Measurements from ENCODE around the gene VIPR2. TPM values are rescaled to one million over a fixed set of nuclear protein-coding genes. Genes with fewer than 3 reads are reported as not detected.

VIPR2 gene
- total RNA-seq, 1 experiment from 2014 or later = not detected

DNA sequence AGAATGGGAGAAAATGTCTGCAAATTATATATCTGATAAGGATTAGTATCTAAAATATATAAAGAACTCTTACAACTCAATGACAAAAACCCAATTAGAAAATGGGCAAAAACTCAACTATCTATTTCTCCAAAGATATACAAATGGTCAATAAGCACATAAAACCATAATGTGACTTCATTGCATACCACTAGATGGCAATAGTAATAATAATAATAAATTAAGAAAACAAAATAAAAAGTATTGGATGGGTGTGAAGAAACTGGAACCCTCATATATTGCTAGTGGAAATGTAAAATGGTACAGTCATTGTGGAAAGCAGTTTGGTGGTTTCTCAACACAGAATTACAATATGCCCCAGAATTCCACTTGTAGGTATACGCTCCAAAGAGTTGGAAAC, 98.8 kb downstream of the VIPR2 start:
- no peak overlapping the region for H3K27ac ChIP-seq (ENCODE audit: low read depth, low read length, poor library complexity, severe bottlenecking)
- no peaks in the 10 kb centered on the region for H3K9me3 ChIP-seq (ENCODE audit: low read depth, low read length, poor library complexity, severe bottlenecking)
- DNase-seq (ENCODE audit: low spot score) = no peak
- no peaks in the 10 kb centered on the region for H3K36me3 ChIP-seq (ENCODE audit: insufficient read depth, low read length, poor library complexity, severe bottlenecking)
- POLR2A ChIA-PET (ENCODE audit: low non-redundant PET) = no interaction called here
- CTCF ChIA-PET = no interaction called here
- TF ChIP-seq EZH2 (IDR thresholded peaks at IDR 0.05; ENCODE audit: borderline replicate concordance, low read depth, low read length, poor library complexity, severe bottlenecking) = no peak
- TF ChIP-seq, protein P1, sequence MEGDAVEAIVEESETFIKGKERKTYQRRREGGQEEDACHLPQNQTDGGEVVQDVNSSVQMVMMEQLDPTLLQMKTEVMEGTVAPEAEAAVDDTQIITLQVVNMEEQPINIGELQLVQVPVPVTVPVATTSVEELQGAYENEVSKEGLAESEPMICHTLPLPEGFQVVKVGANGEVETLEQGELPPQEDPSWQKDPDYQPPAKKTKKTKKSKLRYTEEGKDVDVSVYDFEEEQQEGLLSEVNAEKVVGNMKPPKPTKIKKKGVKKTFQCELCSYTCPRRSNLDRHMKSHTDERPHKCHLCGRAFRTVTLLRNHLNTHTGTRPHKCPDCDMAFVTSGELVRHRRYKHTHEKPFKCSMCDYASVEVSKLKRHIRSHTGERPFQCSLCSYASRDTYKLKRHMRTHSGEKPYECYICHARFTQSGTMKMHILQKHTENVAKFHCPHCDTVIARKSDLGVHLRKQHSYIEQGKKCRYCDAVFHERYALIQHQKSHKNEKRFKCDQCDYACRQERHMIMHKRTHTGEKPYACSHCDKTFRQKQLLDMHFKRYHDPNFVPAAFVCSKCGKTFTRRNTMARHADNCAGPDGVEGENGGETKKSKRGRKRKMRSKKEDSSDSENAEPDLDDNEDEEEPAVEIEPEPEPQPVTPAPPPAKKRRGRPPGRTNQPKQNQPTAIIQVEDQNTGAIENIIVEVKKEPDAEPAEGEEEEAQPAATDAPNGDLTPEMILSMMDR (conservative IDR thresholded peaks at IDR 0.05; ENCODE audit: low read depth, low read length) = peak; percentile 42; the same call in 1 of the 2 replicates
- no TSS peak for BruUV-seq (replicated peaks)
- intact Hi-C loops (cut with micrococcal nuclease; ENCODE audit: unreplicated experiment) = no loop called here
- peaks cover 41% of the 10 kb centered on the region for H3K27me3 ChIP-seq (replicated peaks; ENCODE audit: insufficient read depth, low read depth, low read length, poor library complexity)
- H3K4me3 ChIP-seq (ENCODE audit: low read depth, low read length, poor library complexity, severe bottlenecking) = no peak overlapping the region
- no peaks in the 10 kb centered on the region for H3K4me1 ChIP-seq (ENCODE audit: insufficient read depth, low read length, poor library complexity, severe bottlenecking)

DNA sequence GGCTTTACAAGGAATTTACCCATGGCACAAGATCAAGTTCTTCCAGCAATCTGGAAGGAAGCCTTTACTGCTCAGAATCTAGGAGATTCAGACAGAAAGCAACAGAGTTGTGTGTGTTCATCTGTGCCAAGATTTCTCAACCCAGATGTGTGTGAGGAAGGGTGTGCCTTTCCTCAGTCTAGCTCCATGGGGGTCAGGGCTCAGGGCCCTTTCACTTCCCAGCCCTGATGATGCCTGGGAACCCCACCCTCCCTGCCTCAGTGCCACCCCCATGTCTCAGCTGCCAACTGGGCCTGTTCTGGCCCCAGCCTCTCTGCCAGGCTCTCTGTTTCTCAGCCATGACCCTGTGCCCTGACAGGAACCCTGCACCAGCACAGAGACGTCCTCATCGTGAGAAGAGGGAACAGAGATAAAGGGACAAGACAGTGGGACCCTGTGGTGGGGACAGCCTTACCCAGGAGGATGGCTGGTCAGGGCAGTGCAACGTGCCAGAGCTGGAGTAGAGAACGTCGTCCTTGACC, 102.0 kb downstream of the VIPR2 start:
- H3K4me1 ChIP-seq (ENCODE audit: insufficient read depth, low read length, poor library complexity, severe bottlenecking) = peaks cover 3% of the 10 kb centered on the region
- intact Hi-C loops (cut with micrococcal nuclease; ENCODE audit: unreplicated experiment) = no loop called here
- H3K27me3 ChIP-seq (replicated peaks; ENCODE audit: insufficient read depth, low read depth, low read length, poor library complexity) = peaks cover 19% of the 10 kb centered on the region
- no peak overlapping the region for H3K27ac ChIP-seq (ENCODE audit: low read depth, low read length, poor library complexity, severe bottlenecking)
- H3K36me3 ChIP-seq (ENCODE audit: insufficient read depth, low read length, poor library complexity, severe bottlenecking) = no peaks in the 10 kb centered on the region
- no peak for TF ChIP-seq EZH2 (IDR thresholded peaks at IDR 0.05; ENCODE audit: borderline replicate concordance, low read depth, low read length, poor library complexity, severe bottlenecking)
- TF ChIP-seq, protein P1 (conservative IDR thresholded peaks at IDR 0.05; ENCODE audit: low read depth, low read length) = no peak
- H3K4me3 ChIP-seq (ENCODE audit: low read depth, low read length, poor library complexity, severe bottlenecking) = no peak overlapping the region
- DNase-seq (ENCODE audit: low spot score) = no peak
- no TSS peak for BruUV-seq (replicated peaks)
- no peaks in the 10 kb centered on the region for H3K9me3 ChIP-seq (ENCODE audit: low read depth, low read length, poor library complexity, severe bottlenecking)
- ChIA-PET POLR2A (ENCODE audit: low non-redundant PET) (no interaction called here), CTCF (no interaction called here)

DNA sequence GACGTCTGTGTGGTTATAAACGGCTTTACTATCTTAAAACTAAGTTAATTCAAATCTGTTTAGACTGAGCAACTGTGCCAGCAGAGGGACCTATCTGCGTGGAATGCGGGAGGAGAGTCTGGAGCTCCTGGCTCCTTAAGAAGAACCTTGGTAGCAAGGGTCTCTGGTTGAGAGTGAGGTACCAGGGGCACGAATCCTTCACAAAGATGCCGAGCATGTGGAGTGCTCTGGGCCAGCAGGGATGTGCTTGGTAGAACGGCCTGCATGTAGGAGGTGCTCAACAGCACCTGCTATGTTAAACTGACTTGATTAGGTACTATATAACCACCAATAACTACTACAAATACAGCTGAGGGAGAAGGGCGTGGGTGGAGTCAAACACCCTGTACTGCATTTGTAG, 102.6 kb downstream of the VIPR2 start:
- ChIA-PET CTCF (no interaction called here), POLR2A (ENCODE audit: low non-redundant PET) (no interaction called here)
- no TSS peak for BruUV-seq (replicated peaks)
- intact Hi-C loops (cut with micrococcal nuclease; ENCODE audit: unreplicated experiment) = no loop called here
- peaks cover 3% of the 10 kb centered on the region for H3K4me1 ChIP-seq (ENCODE audit: insufficient read depth, low read length, poor library complexity, severe bottlenecking)
- H3K9me3 ChIP-seq (ENCODE audit: low read depth, low read length, poor library complexity, severe bottlenecking) = no peaks in the 10 kb centered on the region
- DNase-seq (ENCODE audit: low spot score) = no peak
- H3K4me3 ChIP-seq (ENCODE audit: low read depth, low read length, poor library complexity, severe bottlenecking) = no peak overlapping the region
- H3K27me3 ChIP-seq (replicated peaks; ENCODE audit: insufficient read depth, low read depth, low read length, poor library complexity) = peaks cover 17% of the 10 kb centered on the region
- no peaks in the 10 kb centered on the region for H3K36me3 ChIP-seq (ENCODE audit: insufficient read depth, low read length, poor library complexity, severe bottlenecking)
- no peak overlapping the region for H3K27ac ChIP-seq (ENCODE audit: low read depth, low read length, poor library complexity, severe bottlenecking)
- TF ChIP-seq EZH2 (IDR thresholded peaks at IDR 0.05; ENCODE audit: borderline replicate concordance, low read depth, low read length, poor library complexity, severe bottlenecking) = no peak
